ENCODE data around the gene EEIG1.
"Not testable (repeated sequence)": the region's sequence is repeated elsewhere in the genome, so short reads cannot be mapped to it uniquely, and the experiment has no call there.

Gene EEIG1

GRCh38 chr9:127980706-127981558 lies at the start of gene EEIG1:
Gene EEIG1, minus strand, starts transcription at chr9:127980989. Its CDS starts 852 bp downstream, at chr9:127980137.
- peak; percentile 87 for DNase-seq

- no peak for DNase-seq
These were observed 46.9 kb upstream of the EEIG1 start for GRCh38 chr9:128027705-128028104.

- DNase-seq, result no peak
These were observed 46.2 kb upstream of the EEIG1 start for GRCh38 chr9:128026773-128027541.

- DNase-seq, result no peak
These were observed 45.5 kb upstream of the EEIG1 start for GRCh38 chr9:128026255-128026772.

GRCh38 chr9:128025736-128026135 lies 44.9 kb upstream of the EEIG1 start:
- no peak for DNase-seq

- DNase-seq, result no peak
These were observed 44.0 kb upstream of the EEIG1 start for GRCh38 chr9:128024761-128025308.

GRCh38 chr9:128023671-128024070 lies 42.9 kb upstream of the EEIG1 start:
- DNase-seq, result not testable (repeated sequence)

- no peak for DNase-seq
These were observed 42.1 kb upstream of the EEIG1 start for GRCh38 chr9:128022886-128023285.

- DNase-seq, result no peak
These were observed 40.3 kb upstream of the EEIG1 start for GRCh38 chr9:128021098-128021497.

GRCh38 chr9:128020692-128021091 lies 39.9 kb upstream of the EEIG1 start:
- DNase-seq, result no peak

GRCh38 chr9:128015696-128016095 lies 34.9 kb upstream of the EEIG1 start:
- no peak for DNase-seq

GRCh38 chr9:128011071-128011817 lies 30.5 kb upstream of the EEIG1 start:
- DNase-seq, result no peak

- DNase-seq, result no peak
These were observed 28.9 kb upstream of the EEIG1 start for GRCh38 chr9:128009639-128010038.

GRCh38 chr9:128008171-128008570 lies 27.4 kb upstream of the EEIG1 start:
- DNase-seq, result no peak

GRCh38 chr9:128007566-128008138 lies 26.9 kb upstream of the EEIG1 start:
- DNase-seq, result no peak

- DNase-seq, result no peak
These were observed 25.7 kb upstream of the EEIG1 start for GRCh38 chr9:128006332-128006996.

- DNase-seq, result no peak
These were observed 25.1 kb upstream of the EEIG1 start for GRCh38 chr9:128005923-128006322.

- no peak for DNase-seq
These were observed 23.3 kb upstream of the EEIG1 start for GRCh38 chr9:128003966-128004604.

- DNase-seq, result no peak
These were observed 22.2 kb upstream of the EEIG1 start for GRCh38 chr9:128002959-128003358.

GRCh38 chr9:128001779-128002298 lies 21.1 kb upstream of the EEIG1 start:
- no peak for DNase-seq

Measured in NCI-H1105 treated with DMSO at 0.1 percent for 48 hours (cell line).